HEK293 (cell line): Measurements from ENCODE around the gene SLC7A4.

Experiments used
- CTCF ChIA-PET: fragments of 350-600 bp; formaldehyde crosslinking; extraction: SDS; loops from one replicate; lab custom pipeline; 2021; ENCODE audit warnings: antibody characterized with exemption; lab: Yijun Ruan, JAX
- POLR2A ChIA-PET: fragments of 300-600 bp; formaldehyde crosslinking; extraction: SDS; loops from one replicate; lab custom pipeline; 2020; ENCODE audit warnings: antibody characterized with exemption, inconsistent platforms; lab: Yijun Ruan, JAX
- H3K27ac ChIP-seq: fragments of 200-500 bp; sonication (Bioruptor generic); 2 replicates; pipeline ENCODE4 v1.5.1; 2014; ENCODE audit warnings: low read depth, low read length, control low read depth, inconsistent platforms; ENCODE audit errors: extremely low read depth
- H3K36me3 ChIP-seq, 2 experiments: fragments of 200-500 bp in 1 of 2; sonication (Bioruptor generic) in 1 of 2; 1 replicate in 1 of 2; 2 replicates in 1 of 2; pipeline ENCODE4 v1.5.1; 2014 to 2017; ENCODE audit warnings: inconsistent platforms in 2 of 2, low read length in 2 of 2; ENCODE audit not compliant: control insufficient read depth in 2 of 2, insufficient read depth in 1 of 2
- H3K4me1 ChIP-seq: fragments of 200-500 bp; sonication (Bioruptor generic); 2 replicates; pipeline ENCODE4 v1.5.1; 2014; ENCODE audit warnings: mild to moderate bottlenecking, low read length, inconsistent platforms; ENCODE audit not compliant: control insufficient read depth, insufficient read depth
- H3K4me3 ChIP-seq: 2 replicates; pipeline ENCODE4 v1.5.1; 2011; ENCODE audit warnings: low read depth, mild to moderate bottlenecking, control low read depth, low read length, moderate library complexity
- H3K9me3 ChIP-seq: fragments of 200-500 bp; sonication (Bioruptor generic); 2 replicates; pipeline ENCODE4 v1.5.1; 2014; ENCODE audit warnings: low read depth, low read length, inconsistent platforms; ENCODE audit not compliant: control insufficient read depth, insufficient read depth
- ATF2 ChIP-seq: fragments of 450-650 bp; formaldehyde crosslinking; IDR thresholded peaks from 2 replicates; pipeline ENCODE4 v1.5.1; 2016; ENCODE audit warnings: missing biosample characterization, missing genetic modification characterization, low read depth
- GLIS1 ChIP-seq: fragments of 450-650 bp; formaldehyde crosslinking; IDR thresholded peaks from 2 replicates; pipeline ENCODE4 v1.5.1; 2016; ENCODE audit warnings: missing biosample characterization, missing genetic modification characterization
- GLIS2 ChIP-seq: fragments of 450-650 bp; formaldehyde crosslinking; IDR thresholded peaks from 2 replicates; pipeline ENCODE4 v1.5.1; 2016; ENCODE audit warnings: missing biosample characterization, missing genetic modification characterization
- HIC1 ChIP-seq: fragments of 450-650 bp; formaldehyde crosslinking; IDR thresholded peaks from 2 replicates; pipeline ENCODE4 v1.5.1; 2016; ENCODE audit warnings: missing biosample characterization, missing genetic modification characterization
- IKZF3 ChIP-seq: fragments of 450-650 bp; IDR thresholded peaks from 2 replicates; pipeline ENCODE4 v1.5.0; 2018; ENCODE audit warnings: missing biosample characterization, mild to moderate bottlenecking, missing genetic modification characterization, moderate library complexity
- PATZ1 ChIP-seq: fragments of 450-650 bp; formaldehyde crosslinking; IDR thresholded peaks from 2 replicates; pipeline ENCODE4 v1.5.1; 2016; ENCODE audit warnings: missing biosample characterization, missing genetic modification characterization
- PBX3 ChIP-seq: sonication (generic); formaldehyde crosslinking; IDR thresholded peaks from 2 replicates; pipeline ENCODE4 v1.8.1; 2022; ENCODE audit warnings: mild to moderate bottlenecking, moderate library complexity, missing genetic modification reagents
- PRDM10 ChIP-seq: fragments of 450-650 bp; formaldehyde crosslinking; IDR thresholded peaks from 2 replicates; pipeline ENCODE4 v1.5.1; 2016; ENCODE audit warnings: missing biosample characterization, missing genetic modification characterization
- SALL2 ChIP-seq: fragments of 450-650 bp; formaldehyde crosslinking; IDR thresholded peaks from 2 replicates; pipeline ENCODE4 v1.5.0; 2017; ENCODE audit warnings: missing biosample characterization, mild to moderate bottlenecking, missing genetic modification characterization, borderline replicate concordance
- SCRT1 ChIP-seq: fragments of 450-650 bp; formaldehyde crosslinking; IDR thresholded peaks from 2 replicates; pipeline ENCODE4 v1.5.1; 2016; ENCODE audit warnings: missing biosample characterization, missing genetic modification characterization, borderline replicate concordance
- SP3 ChIP-seq: fragments of 450-650 bp; formaldehyde crosslinking; IDR thresholded peaks from 2 replicates; pipeline ENCODE4 v1.5.1; 2016; ENCODE audit warnings: missing biosample characterization, missing genetic modification characterization
- ZBTB10 ChIP-seq: fragments of 450-650 bp; formaldehyde crosslinking; IDR thresholded peaks from 2 replicates; pipeline ENCODE4 v1.5.1; 2016; ENCODE audit warnings: missing biosample characterization, missing genetic modification characterization
- ZBTB26 ChIP-seq: fragments of 450-650 bp; formaldehyde crosslinking; optimal IDR thresholded peaks from 2 replicates; pipeline ENCODE3; 2016; ENCODE audit warnings: missing biosample characterization, mild to moderate bottlenecking, missing genetic modification characterization
- ZFHX2 ChIP-seq: fragments of 450-650 bp; formaldehyde crosslinking; conservative IDR thresholded peaks from 2 replicates; pipeline ENCODE4 v1.5.1; 2016; ENCODE audit warnings: missing biosample characterization, missing genetic modification characterization
- ZNF211 ChIP-seq: fragments of 450-650 bp; formaldehyde crosslinking; IDR thresholded peaks from 2 replicates; pipeline ENCODE4 v1.5.1; 2016; ENCODE audit warnings: low read depth, missing biosample characterization, missing genetic modification characterization
- ZNF223 ChIP-seq: fragments of 450-650 bp; formaldehyde crosslinking; IDR thresholded peaks from 2 replicates; pipeline ENCODE4 v1.5.1; 2016; ENCODE audit warnings: missing biosample characterization, missing genetic modification characterization
- ZSCAN30 ChIP-seq: fragments of 450-650 bp; IDR thresholded peaks from 2 replicates; pipeline ENCODE4 v1.5.1; 2018; ENCODE audit warnings: missing biosample characterization, mild to moderate bottlenecking, missing genetic modification characterization, moderate library complexity

SLC7A4 gene

GRCh38 chr22:20981787-20982562 is 50.4 kb downstream of the SLC7A4 start, which contains the start of gene LZTR1 (continued):
- TF ChIP-seq PATZ1 (tag by site-specific recombination) (peak; percentile 44), ZNF211 (tag by site-specific recombination) (no peak), ZNF223 (tag by site-specific recombination) (peak; percentile 92), ZSCAN30 (tag by site-specific recombination) (peak; percentile 88), ZBTB26 (tag by site-specific recombination) (peak; percentile 95), ZBTB10 (tag by site-specific recombination) (peak; percentile 52), ZFHX2 (peak; percentile 83), GLIS1 (peak; percentile 88), ATF2 (tag by site-specific recombination) (no peak), PBX3 (CRISPR knock-in tag) (peak; percentile 96), IKZF3 (tag by site-specific recombination) (peak; percentile 63)
- TF ChIP-seq, all 188 proteins: peak for 73

- Histone ChIP-seq H3K27ac (peak overlapping the region; percentile 62), H3K4me3 (peak overlapping the region; percentile 78), H3K36me3 (peaks cover under 1 to 25% of the 10 kb centered on the region in 2 experiments; a peak in 2 of 3 replicates), H3K9me3 (no peaks in the 10 kb centered on the region), H3K4me1 (no peaks in the 10 kb centered on the region)
- CTCF ChIA-PET: interaction anchor here (0.6 to 3.2 kb wide), 6 partner anchors 10 to 190 kb away, joined by 3 to 14 read pairs (median 6); partner anchors contain the start of gene AIFM3
- POLR2A ChIA-PET: interaction anchor here (0.7 to 3.7 kb wide), 8 partner anchors 9 to 95 kb away, joined by 3 to 80 read pairs (median 20); partner anchors contain the start of gene THAP7
- TF ChIP-seq GLIS1 (peak; percentile 48), GLIS2 (tag by site-specific recombination) (peak; percentile 25; the same call in 1 of the 2 replicates), PRDM10 (tag by site-specific recombination) (no peak), HIC1 (tag by site-specific recombination) (peak; percentile 53), SALL2 (tag by site-specific recombination) (no peak), SCRT1 (tag by site-specific recombination) (no peak), SP3 (tag by site-specific recombination) (no peak)
Observed at GRCh38 chr22:20980938-20981722, 51.2 kb downstream of the SLC7A4 start.
